Measurements from ENCODE around the gene FEN1.

Gene FEN1

GRCh38 chr11:61793829-61794204 is 1.1 kb downstream of the FEN1 start:
- H3K36me3 Mint-ChIP-seq (ENCODE audit: low read depth) = peaks cover 70% of the 10 kb centered on the region
- no peaks in the 10 kb centered on the region for H3K27me3 Mint-ChIP-seq
- peak overlapping the region; percentile 92 for H3K4me3 Mint-ChIP-seq
- H3K4me1 Mint-ChIP-seq (ENCODE audit: low read depth) = peaks cover 52% of the 10 kb centered on the region
- no peaks in the 10 kb centered on the region for H3K9me3 Mint-ChIP-seq
- H3K27ac Mint-ChIP-seq = peak overlapping the region; percentile 100

DNA sequence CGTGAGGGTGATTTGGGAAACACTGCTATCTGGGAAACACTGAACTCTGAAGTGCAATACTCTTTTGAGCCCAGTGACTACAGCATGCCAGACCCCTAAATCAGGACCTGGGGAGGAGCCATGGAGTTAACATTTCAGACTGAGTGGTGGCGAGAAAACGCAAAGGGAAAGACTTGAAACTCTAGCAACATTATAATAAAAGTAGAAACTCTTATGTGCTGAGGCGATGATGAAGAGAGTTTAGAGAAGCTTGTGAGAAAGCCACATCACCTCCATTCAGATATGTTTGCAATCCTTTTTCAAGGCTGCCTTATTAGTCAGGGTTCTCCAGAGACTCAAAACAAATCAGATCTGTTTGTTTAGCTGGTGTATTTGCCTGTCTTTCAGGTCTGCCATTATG is 1.9 kb downstream of the FEN1 start:
- Mint-ChIP-seq H3K27me3 (no peaks in the 10 kb centered on the region), H3K4me1 (ENCODE audit: low read depth) (peaks cover 58% of the 10 kb centered on the region), H3K36me3 (ENCODE audit: low read depth) (peaks cover 69% of the 10 kb centered on the region), H3K27ac (peak overlapping the region; percentile 71), H3K9me3 (no peaks in the 10 kb centered on the region), H3K4me3 (peak overlapping the region; percentile 92)

DNA sequence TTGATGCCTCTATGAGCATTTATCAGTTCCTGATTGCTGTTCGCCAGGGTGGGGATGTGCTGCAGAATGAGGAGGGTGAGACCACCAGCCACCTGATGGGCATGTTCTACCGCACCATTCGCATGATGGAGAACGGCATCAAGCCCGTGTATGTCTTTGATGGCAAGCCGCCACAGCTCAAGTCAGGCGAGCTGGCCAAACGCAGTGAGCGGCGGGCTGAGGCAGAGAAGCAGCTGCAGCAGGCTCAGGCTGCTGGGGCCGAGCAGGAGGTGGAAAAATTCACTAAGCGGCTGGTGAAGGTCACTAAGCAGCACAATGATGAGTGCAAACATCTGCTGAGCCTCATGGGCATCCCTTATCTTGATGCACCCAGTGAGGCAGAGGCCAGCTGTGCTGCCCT is 2.7 kb downstream of the FEN1 start:
- Mint-ChIP-seq H3K27me3 (no peaks in the 10 kb centered on the region), H3K4me1 (ENCODE audit: low read depth) (peaks cover 53% of the 10 kb centered on the region), H3K4me3 (peak overlapping the region; percentile 92), H3K36me3 (ENCODE audit: low read depth) (peaks cover 66% of the 10 kb centered on the region), H3K27ac (peak overlapping the region; percentile 71), H3K9me3 (no peaks in the 10 kb centered on the region)

GRCh38 chr11:61795876-61796526 is 3.3 kb downstream of the FEN1 start:
- Mint-ChIP-seq H3K4me3 (no peak overlapping the region), H3K4me1 (ENCODE audit: low read depth) (peaks cover 50% of the 10 kb centered on the region), H3K9me3 (no peaks in the 10 kb centered on the region), H3K27ac (no peak overlapping the region), H3K36me3 (ENCODE audit: low read depth) (peaks cover 66% of the 10 kb centered on the region), H3K27me3 (no peaks in the 10 kb centered on the region)

GRCh38 chr11:61797263-61797944 is 4.7 kb downstream of the FEN1 start:
- H3K9me3 Mint-ChIP-seq = no peaks in the 10 kb centered on the region
- H3K4me3 Mint-ChIP-seq = no peak overlapping the region
- H3K27me3 Mint-ChIP-seq = no peaks in the 10 kb centered on the region
- peaks cover 68% of the 10 kb centered on the region for H3K36me3 Mint-ChIP-seq (ENCODE audit: low read depth)
- H3K4me1 Mint-ChIP-seq (ENCODE audit: low read depth) = peaks cover 42% of the 10 kb centered on the region
- H3K27ac Mint-ChIP-seq = no peak overlapping the region

DNA sequence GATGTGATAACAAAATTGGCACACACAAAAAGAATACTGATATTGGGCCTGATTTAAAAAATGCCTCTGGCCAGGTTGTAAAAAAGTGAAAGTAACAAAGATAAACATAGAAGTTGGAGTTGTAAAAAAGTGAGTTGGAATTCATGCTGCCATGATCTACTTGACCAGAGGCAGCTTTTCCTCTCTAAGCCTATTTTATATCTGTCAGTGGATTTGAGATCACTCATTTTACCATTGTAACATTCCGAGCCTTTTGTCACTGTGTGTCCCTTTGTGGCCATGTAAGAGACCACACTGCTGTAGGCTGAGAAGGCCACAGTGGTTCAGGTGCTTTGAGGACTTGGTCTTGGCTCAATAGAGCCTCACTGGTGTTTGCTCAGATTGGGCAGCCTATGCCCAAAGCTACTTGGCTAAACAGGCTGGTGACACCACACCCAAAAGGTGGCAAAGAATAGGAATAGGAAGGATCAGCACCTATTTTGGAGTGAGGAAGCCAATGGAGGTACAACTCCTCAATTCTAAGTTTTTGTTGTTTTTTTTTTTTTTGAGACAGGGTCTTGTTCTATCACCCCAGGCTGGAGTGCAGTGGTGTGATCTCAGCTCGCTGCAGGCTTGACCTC is 7.1 kb downstream of the FEN1 start:
- H3K4me1 Mint-ChIP-seq (ENCODE audit: low read depth) = peaks cover 30% of the 10 kb centered on the region
- peak overlapping the region; percentile 14 for H3K27ac Mint-ChIP-seq
- H3K9me3 Mint-ChIP-seq = no peaks in the 10 kb centered on the region
- no peaks in the 10 kb centered on the region for H3K27me3 Mint-ChIP-seq
- H3K4me3 Mint-ChIP-seq = no peak overlapping the region
- peaks cover 68% of the 10 kb centered on the region for H3K36me3 Mint-ChIP-seq (ENCODE audit: low read depth)

DNA sequence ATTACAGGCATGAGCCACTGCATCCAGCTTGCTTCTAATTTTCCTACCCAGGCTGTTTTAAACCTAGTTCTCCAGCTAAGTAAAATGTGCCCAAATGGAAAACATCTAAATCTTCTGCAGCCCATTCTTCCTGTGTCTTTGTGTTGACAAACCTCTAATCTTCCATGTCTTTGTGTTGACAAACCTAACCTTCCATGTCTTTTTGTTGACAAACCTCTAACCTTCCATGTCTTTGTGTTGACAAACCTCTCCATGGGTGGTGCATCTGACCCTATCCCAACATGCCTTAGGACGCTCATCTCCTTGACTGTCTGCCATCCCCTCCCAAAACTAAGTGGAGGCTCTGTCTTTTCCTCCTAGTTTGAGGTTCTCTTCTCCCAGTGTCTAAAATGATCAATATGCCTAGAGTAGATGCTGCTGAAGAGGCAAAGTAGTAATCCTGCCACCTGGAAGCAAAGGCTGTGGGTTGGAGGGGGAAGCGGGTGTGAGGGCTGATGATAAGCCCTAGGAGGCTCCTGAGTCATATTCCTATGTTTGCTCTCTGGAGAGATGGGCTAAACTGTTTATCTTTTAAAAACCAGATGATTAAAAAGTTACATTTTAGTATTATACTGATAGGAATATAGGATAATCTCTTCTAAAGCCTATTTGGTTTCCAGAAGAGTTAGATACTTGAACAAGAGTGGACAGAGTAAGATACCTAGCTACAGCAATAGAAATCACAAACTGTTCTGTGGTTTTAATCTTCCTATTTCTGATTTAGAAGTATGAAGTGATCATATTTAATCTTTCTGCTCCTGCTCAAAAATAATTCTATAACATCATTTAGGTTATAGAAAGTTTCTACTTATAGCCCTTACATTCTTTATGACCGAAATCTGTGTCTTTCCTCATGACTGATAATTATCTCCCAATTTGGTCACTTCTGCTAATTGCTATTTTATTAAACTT is 7.9 kb downstream of the FEN1 start:
- Mint-ChIP-seq H3K27me3 (no peaks in the 10 kb centered on the region), H3K27ac (no peak overlapping the region), H3K36me3 (ENCODE audit: low read depth) (peaks cover 61% of the 10 kb centered on the region), H3K4me1 (ENCODE audit: low read depth) (peaks cover 21% of the 10 kb centered on the region), H3K9me3 (no peaks in the 10 kb centered on the region), H3K4me3 (no peak overlapping the region)

DNA sequence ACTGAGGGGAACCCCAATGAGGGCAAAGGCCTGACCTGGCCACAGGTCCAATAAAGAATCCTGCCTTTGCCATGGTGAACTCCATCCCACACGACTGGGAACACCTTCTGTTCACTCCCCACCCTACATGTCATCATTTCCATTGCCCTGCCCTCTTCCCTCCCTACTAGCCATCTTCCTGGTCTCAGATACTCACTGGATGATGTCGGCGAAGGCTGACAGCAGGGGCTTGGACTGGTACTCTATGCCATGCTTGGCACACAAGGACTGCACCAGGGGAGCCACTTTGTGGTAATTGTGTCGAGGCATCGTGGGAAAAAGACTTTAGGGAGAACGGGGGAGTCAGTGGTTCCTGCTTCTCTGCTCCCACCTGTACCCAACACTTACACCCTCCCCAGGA is 9.9 kb downstream of the FEN1 start:
- Mint-ChIP-seq H3K9me3 (no peaks in the 10 kb centered on the region), H3K27me3 (no peaks in the 10 kb centered on the region), H3K4me1 (ENCODE audit: low read depth) (peaks cover 8% of the 10 kb centered on the region), H3K27ac (no peak overlapping the region), H3K4me3 (no peak overlapping the region), H3K36me3 (ENCODE audit: low read depth) (peaks cover 44% of the 10 kb centered on the region)

GRCh38 chr11:61803889-61804647 is 11.4 kb downstream of the FEN1 start:
- peaks cover 5% of the 10 kb centered on the region for H3K4me1 Mint-ChIP-seq (ENCODE audit: low read depth)
- no peak overlapping the region for H3K4me3 Mint-ChIP-seq
- no peaks in the 10 kb centered on the region for H3K9me3 Mint-ChIP-seq
- peaks cover 37% of the 10 kb centered on the region for H3K36me3 Mint-ChIP-seq (ENCODE audit: low read depth)
- H3K27ac Mint-ChIP-seq = no peak overlapping the region
- H3K27me3 Mint-ChIP-seq = no peaks in the 10 kb centered on the region

DNA sequence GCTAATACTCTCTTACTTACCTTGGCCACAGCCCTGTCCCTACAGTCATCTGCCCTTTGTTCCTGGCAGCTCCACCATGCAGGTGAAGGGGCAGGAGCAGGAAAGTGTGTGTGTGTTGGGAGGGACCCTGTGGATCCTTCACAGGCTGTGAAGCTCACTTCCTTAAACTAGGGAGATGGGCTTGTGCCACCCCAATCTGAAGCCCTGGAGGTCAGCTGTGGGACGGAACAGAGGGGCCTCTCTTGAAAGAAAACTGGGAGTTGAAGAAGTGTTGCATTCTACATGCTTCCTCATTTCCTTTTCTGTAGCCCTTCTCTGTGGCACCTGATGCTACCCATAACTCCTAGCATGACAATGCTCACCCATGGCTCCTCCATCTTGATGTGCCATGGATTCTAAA is 12.4 kb downstream of the FEN1 start:
- H3K36me3 Mint-ChIP-seq (ENCODE audit: low read depth) = peaks cover 37% of the 10 kb centered on the region
- no peaks in the 10 kb centered on the region for H3K9me3 Mint-ChIP-seq
- H3K27me3 Mint-ChIP-seq = no peaks in the 10 kb centered on the region
- no peak overlapping the region for H3K4me3 Mint-ChIP-seq
- no peak overlapping the region for H3K27ac Mint-ChIP-seq
- H3K4me1 Mint-ChIP-seq (ENCODE audit: low read depth) = no peaks in the 10 kb centered on the region

DNA sequence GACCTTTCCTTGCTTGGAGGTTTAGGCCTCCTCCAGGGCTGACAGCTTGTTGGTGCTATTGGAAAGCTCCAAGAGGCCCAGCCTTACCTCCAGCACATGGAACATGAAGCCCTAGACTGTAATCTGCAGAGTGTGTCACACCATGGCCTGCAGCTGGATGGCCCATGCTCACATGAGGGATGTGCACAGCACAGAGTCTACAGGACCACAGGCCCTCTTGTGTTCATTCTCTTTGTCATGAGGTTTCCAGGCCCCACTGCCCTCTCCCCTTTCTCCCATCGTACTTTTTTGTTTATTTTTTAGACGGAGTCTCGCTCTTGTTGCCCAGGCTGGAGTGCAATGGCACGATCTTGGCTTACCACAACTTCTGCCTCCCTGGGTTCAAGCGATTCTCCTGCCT is 14.1 kb downstream of the FEN1 start:
- Mint-ChIP-seq H3K27ac (no peak overlapping the region), H3K4me1 (ENCODE audit: low read depth) (no peaks in the 10 kb centered on the region), H3K9me3 (no peaks in the 10 kb centered on the region), H3K4me3 (no peak overlapping the region), H3K27me3 (no peaks in the 10 kb centered on the region), H3K36me3 (ENCODE audit: low read depth) (peaks cover 31% of the 10 kb centered on the region)

DNA sequence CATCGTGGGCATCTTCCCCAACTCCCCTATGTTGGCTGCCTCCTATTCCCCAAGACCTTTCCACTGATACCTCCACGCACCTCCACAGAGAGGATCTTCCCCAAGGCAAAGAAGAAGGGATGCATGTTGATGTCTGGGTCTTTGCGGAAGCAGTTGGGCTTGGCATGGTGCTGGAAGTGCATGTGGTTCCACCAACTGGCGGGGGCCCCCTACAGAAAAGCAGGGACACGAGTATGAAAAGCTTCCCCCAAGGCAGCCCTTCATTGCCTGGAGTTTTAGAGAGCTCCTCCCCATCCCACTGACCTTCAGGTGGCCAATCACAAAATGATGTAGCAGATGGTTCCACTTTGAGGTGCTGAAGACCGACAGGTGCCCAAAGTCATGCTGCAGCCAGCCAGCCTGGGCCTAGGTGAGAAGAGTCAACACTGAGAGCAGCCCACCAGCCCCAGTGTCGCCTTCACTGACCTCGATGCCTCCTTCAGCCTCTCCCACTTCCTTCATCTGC is 18.0 kb downstream of the FEN1 start:
- H3K4me3 Mint-ChIP-seq = no peak overlapping the region
- H3K27ac Mint-ChIP-seq = no peak overlapping the region
- peaks cover 6% of the 10 kb centered on the region for H3K27me3 Mint-ChIP-seq
- H3K9me3 Mint-ChIP-seq = no peaks in the 10 kb centered on the region
- H3K4me1 Mint-ChIP-seq (ENCODE audit: low read depth) = peaks cover 10% of the 10 kb centered on the region
- peaks cover 24% of the 10 kb centered on the region for H3K36me3 Mint-ChIP-seq (ENCODE audit: low read depth)

- Mint-ChIP-seq H3K36me3 (ENCODE audit: low read depth) (peaks cover 24% of the 10 kb centered on the region), H3K4me1 (ENCODE audit: low read depth) (peaks cover 17% of the 10 kb centered on the region), H3K27me3 (peaks cover 12% of the 10 kb centered on the region), H3K4me3 (no peak overlapping the region), H3K9me3 (no peaks in the 10 kb centered on the region), H3K27ac (no peak overlapping the region)
Observed at GRCh38 chr11:61811831-61812230, 19.1 kb downstream of the FEN1 start.

All from stimulated activated naive CD8-positive, alpha-beta T cell treated with anti-CD3 and anti-CD28 coated beads, Interleukin-15, Interleukin-2, amounts not matched to agents 100 ng/mL and 50 ng/mL, for 24 hours (primary cell).